ENCODE results near the gene SARM1. TPM values are rescaled to one million over a fixed set of nuclear protein-coding genes. Genes with fewer than 3 reads are reported as not detected.
A peak's percentile ranks its signal among the peaks of the same experiment; 100 is the strongest.
"Not testable (repeated sequence)": the region's sequence is repeated elsewhere in the genome, so short reads cannot be mapped to it uniquely, and the experiment has no call there.

Gene SARM1
- total RNA-seq, 1 experiment from 2014 or later: 6.4 TPM

- DNase-seq (ENCODE audit: low read depth): no peak
Measured at GRCh38 chr17:28425206-28425605, 53.7 kb downstream of the SARM1 start.

GRCh38 chr17:28426081-28426519, 54.6 kb downstream of the SARM1 start:
- DNase-seq (ENCODE audit: low read depth): peak; percentile 25

- DNase-seq (ENCODE audit: low read depth): no peak
Measured at GRCh38 chr17:28427371-28427770, 55.9 kb downstream of the SARM1 start.

- DNase-seq (ENCODE audit: low read depth): not testable (repeated sequence)
Measured at GRCh38 chr17:28427982-28428381, 56.5 kb downstream of the SARM1 start.

GRCh38 chr17:28433721-28434120, 62.2 kb downstream of the SARM1 start:
- no peak for DNase-seq (ENCODE audit: low read depth)

- not testable (repeated sequence) for DNase-seq (ENCODE audit: low read depth)
Measured at GRCh38 chr17:28434326-28434725, 62.8 kb downstream of the SARM1 start.

- DNase-seq (ENCODE audit: low read depth): no peak
Measured at GRCh38 chr17:28443901-28444638, 72.6 kb downstream of the SARM1 start.

GRCh38 chr17:28446716-28447395, 75.4 kb downstream of the SARM1 start:
- no peak for DNase-seq (ENCODE audit: low read depth)

- DNase-seq (ENCODE audit: low read depth): no peak
Measured at GRCh38 chr17:28447396-28447760, 75.9 kb downstream of the SARM1 start.

GRCh38 chr17:28449859-28450258, 78.4 kb downstream of the SARM1 start:
- DNase-seq (ENCODE audit: low read depth): no peak

Other genes with a start within 250 kb of the SARM1 start
- gene TMEM97, start 52.5 kb upstream of the SARM1 start, total RNA-seq (2014; rRNA removed; shearing (Covaris generic)): 31.4 and 41.8 TPM in 2 replicates
- 34.7 and 65.9 TPM in 2 replicates for gene IFT20, start 36.2 kb upstream of the SARM1 start, total RNA-seq (2014; rRNA removed; shearing (Covaris generic))
- gene TNFAIP1, start 35.9 kb upstream of the SARM1 start, total RNA-seq (2014; rRNA removed; shearing (Covaris generic)): 30.7 and 39.0 TPM in 2 replicates
- gene POLDIP2, start 14.2 kb upstream of the SARM1 start, total RNA-seq (2014; rRNA removed; shearing (Covaris generic)): 119 and 121 TPM in 2 replicates
- not detected in 2 replicates for gene SEBOX, start 6.5 kb upstream of the SARM1 start, total RNA-seq (2014; rRNA removed; shearing (Covaris generic))
- gene VTN, start 1.4 kb upstream of the SARM1 start, total RNA-seq (2014; rRNA removed; shearing (Covaris generic)): not detected in 2 replicates
- gene SLC46A1, start 34.5 kb downstream of the SARM1 start, total RNA-seq (2014; rRNA removed; shearing (Covaris generic)): 6.4 and 6.8 TPM in 2 replicates
- not detected in 2 replicates for gene SLC13A2, start 102.0 kb downstream of the SARM1 start, total RNA-seq (2014; rRNA removed; shearing (Covaris generic))
- gene FOXN1, start 134.7 kb downstream of the SARM1 start, total RNA-seq (2014; rRNA removed; shearing (Covaris generic)): not detected in 2 replicates
- gene UNC119, start 180.9 kb downstream of the SARM1 start, total RNA-seq (2014; rRNA removed; shearing (Covaris generic)): 29.8 and 36.9 TPM in 2 replicates
- 112 and 119 TPM in 2 replicates for gene PIGS, start 199.8 kb downstream of the SARM1 start, total RNA-seq (2014; rRNA removed; shearing (Covaris generic))
- 0.32 TPM in 1 of 2 replicates, not detected in the other for gene ALDOC, start 205.2 kb downstream of the SARM1 start, total RNA-seq (2014; rRNA removed; shearing (Covaris generic))
- gene SPAG5, start 227.3 kb downstream of the SARM1 start, total RNA-seq (2014; rRNA removed; shearing (Covaris generic)): 52.9 and 104 TPM in 2 replicates
- 2.2 and 9.7 TPM in 2 replicates for gene RSKR, start 242.5 kb downstream of the SARM1 start, total RNA-seq (2014; rRNA removed; shearing (Covaris generic))